BLaER1 (cell line): ENCODE measurements around the gene TBC1D21.

Experiments used
- H3K27ac ChIP-seq: shearing (Covaris generic); formaldehyde crosslinking; 2 replicates; pipeline ENCODE4 v1.8.1; 2022
- H3K27me3 ChIP-seq: shearing (Covaris generic); formaldehyde crosslinking; 2 replicates; pipeline ENCODE4 v1.8.1; 2022
- H3K36me3 ChIP-seq: shearing (Covaris generic); formaldehyde crosslinking; 2 replicates; pipeline ENCODE4 v1.8.1; 2022
- H3K4me1 ChIP-seq: shearing (Covaris generic); formaldehyde crosslinking; 2 replicates; pipeline ENCODE4 v1.8.1; 2022
- H3K4me2 ChIP-seq: shearing (Covaris generic); formaldehyde crosslinking; 2 replicates; pipeline ENCODE4 v1.8.1; 2022
- H3K4me3 ChIP-seq: shearing (Covaris generic); formaldehyde crosslinking; 2 replicates; pipeline ENCODE4 v1.8.1; 2022
- H3K9ac ChIP-seq: shearing (Covaris generic); formaldehyde crosslinking; 2 replicates; pipeline ENCODE4 v1.8.1; 2022
- H3K9me3 ChIP-seq: shearing (Covaris generic); formaldehyde crosslinking; 2 replicates; pipeline ENCODE4 v1.8.1; 2022
- H4K20me1 ChIP-seq: shearing (Covaris generic); formaldehyde crosslinking; 2 replicates; pipeline ENCODE4 v1.8.1; 2022
- Cebpa-rat ChIP-seq: shearing (Covaris generic); IDR thresholded peaks from 2 replicates; pipeline ENCODE4 v1.8.1; 2022

Gene TBC1D21

GRCh38 chr15:73899197-73900094 is 26.1 kb downstream of the TBC1D21 start:
- no peaks in the 10 kb centered on the region for H4K20me1 ChIP-seq
- TF ChIP-seq Cebpa-rat = no peak
- H3K4me3 ChIP-seq = no peak overlapping the region
- H3K27me3 ChIP-seq = no peaks in the 10 kb centered on the region
- H3K9ac ChIP-seq = no peak overlapping the region
- H3K4me1 ChIP-seq = no peaks in the 10 kb centered on the region
- no peaks in the 10 kb centered on the region for H3K9me3 ChIP-seq
- H3K27ac ChIP-seq = no peak overlapping the region
- no peak overlapping the region for H3K4me2 ChIP-seq
- H3K36me3 ChIP-seq = no peaks in the 10 kb centered on the region

GRCh38 chr15:73900095-73900712 is 26.8 kb downstream of the TBC1D21 start:
- Histone ChIP-seq H3K9me3 (no peaks in the 10 kb centered on the region), H3K4me3 (no peak overlapping the region), H4K20me1 (no peaks in the 10 kb centered on the region), H3K27me3 (no peaks in the 10 kb centered on the region), H3K4me2 (no peak overlapping the region), H3K27ac (no peak overlapping the region), H3K4me1 (no peaks in the 10 kb centered on the region), H3K36me3 (no peaks in the 10 kb centered on the region), H3K9ac (no peak overlapping the region)
- TF ChIP-seq Cebpa-rat = no peak

- H3K27me3 ChIP-seq = no peaks in the 10 kb centered on the region
- H3K9ac ChIP-seq = no peak overlapping the region
- no peaks in the 10 kb centered on the region for H3K36me3 ChIP-seq
- H4K20me1 ChIP-seq = no peaks in the 10 kb centered on the region
- no peaks in the 10 kb centered on the region for H3K9me3 ChIP-seq
- TF ChIP-seq Cebpa-rat = no peak
- peaks cover 3% of the 10 kb centered on the region for H3K4me1 ChIP-seq
- H3K4me2 ChIP-seq = no peak overlapping the region
- H3K27ac ChIP-seq = no peak overlapping the region
- H3K4me3 ChIP-seq = no peak overlapping the region
Observed at GRCh38 chr15:73901126-73901810, 27.9 kb downstream of the TBC1D21 start.

GRCh38 chr15:73902121-73903020 is 29.0 kb downstream of the TBC1D21 start:
- H4K20me1 ChIP-seq = no peaks in the 10 kb centered on the region
- no peak overlapping the region for H3K4me2 ChIP-seq
- no peaks in the 10 kb centered on the region for H3K36me3 ChIP-seq
- H3K4me1 ChIP-seq = peaks cover 14% of the 10 kb centered on the region
- H3K27me3 ChIP-seq = no peaks in the 10 kb centered on the region
- no peak overlapping the region for H3K9ac ChIP-seq
- H3K9me3 ChIP-seq = no peaks in the 10 kb centered on the region
- H3K4me3 ChIP-seq = no peak overlapping the region
- no peak for TF ChIP-seq Cebpa-rat
- H3K27ac ChIP-seq = no peak overlapping the region

- TF ChIP-seq Cebpa-rat = no peak
Observed at GRCh38 chr15:73904026-73904815, 30.9 kb downstream of the TBC1D21 start.

GRCh38 chr15:73905225-73905827 is 32.0 kb downstream of the TBC1D21 start:
- Histone ChIP-seq H3K9ac (no peak overlapping the region), H3K4me1 (peaks cover 44% of the 10 kb centered on the region), H3K9me3 (no peaks in the 10 kb centered on the region), H3K27ac (no peak overlapping the region), H3K27me3 (no peaks in the 10 kb centered on the region), H3K4me2 (no peak overlapping the region), H4K20me1 (no peaks in the 10 kb centered on the region), H3K36me3 (no peaks in the 10 kb centered on the region), H3K4me3 (no peak overlapping the region)
- no peak for TF ChIP-seq Cebpa-rat

More at GRCh38 chr15:73904026-73904815, 30.9 kb downstream of the TBC1D21 start:
- Histone ChIP-seq H3K4me3 (no peak overlapping the region), H4K20me1 (no peaks in the 10 kb centered on the region), H3K36me3 (no peaks in the 10 kb centered on the region), H3K4me2 (no peak overlapping the region), H3K9ac (no peak overlapping the region), H3K9me3 (no peaks in the 10 kb centered on the region), H3K27me3 (no peaks in the 10 kb centered on the region), H3K27ac (no peak overlapping the region), H3K4me1 (peaks cover 33% of the 10 kb centered on the region)

- H3K27me3 ChIP-seq = no peaks in the 10 kb centered on the region
- no peaks in the 10 kb centered on the region for H4K20me1 ChIP-seq
- H3K9me3 ChIP-seq = no peaks in the 10 kb centered on the region
- peak overlapping the region; percentile 59 for H3K27ac ChIP-seq
- H3K4me1 ChIP-seq = peaks cover 53% of the 10 kb centered on the region
- no peaks in the 10 kb centered on the region for H3K36me3 ChIP-seq
- peak overlapping the region; percentile 16; the same call in 1 of the 2 replicates for H3K4me3 ChIP-seq
- H3K4me2 ChIP-seq = peak overlapping the region; percentile 68
- H3K9ac ChIP-seq = 0 out of 2 replicates have a peak overlapping the region, but pooled peaks have one; percentile 32
- no peak for TF ChIP-seq Cebpa-rat
Observed at GRCh38 chr15:73906346-73907034, 33.1 kb downstream of the TBC1D21 start.

GRCh38 chr15:73907035-73907408 is 33.7 kb downstream of the TBC1D21 start:
- peak overlapping the region; percentile 59 for H3K27ac ChIP-seq
- TF ChIP-seq Cebpa-rat = no peak
- H4K20me1 ChIP-seq = no peaks in the 10 kb centered on the region
- peaks cover 53% of the 10 kb centered on the region for H3K4me1 ChIP-seq
- peak overlapping the region; percentile 16; the same call in 1 of the 2 replicates for H3K4me3 ChIP-seq
- no peaks in the 10 kb centered on the region for H3K27me3 ChIP-seq
- H3K9ac ChIP-seq = peak overlapping the region; percentile 32; the same call in 1 of the 2 replicates
- H3K36me3 ChIP-seq = no peaks in the 10 kb centered on the region
- no peaks in the 10 kb centered on the region for H3K9me3 ChIP-seq
- H3K4me2 ChIP-seq = peak overlapping the region; percentile 68
